Measurements from ENCODE around the gene AP4M1. TPM values are rescaled to one million over a fixed set of nuclear protein-coding genes. Genes with fewer than 3 reads are reported as not detected.

AP4M1 gene
- total and polyA plus RNA-seq, 5 donors, result 10.1 to 15.4 (median 13.9) TPM

GRCh38 chr7:100111156-100111555 is 9.7 kb downstream of the AP4M1 start:
- intact Hi-C loops (cut with DNase I), result no loop called here
- Histone ChIP-seq H3K4me3 (ENCODE audit: low read length) (no peak overlapping the region), H3K27me3 (ENCODE audit: control insufficient read depth, insufficient read depth) (no peaks in the 10 kb centered on the region), H3K4me1 (ENCODE audit: control insufficient read depth, insufficient read depth, low read length) (no peaks in the 10 kb centered on the region), H3K27ac (ENCODE audit: low read length) (no peak overlapping the region), H3K9me3 (ENCODE audit: control insufficient read depth, low read length) (no peaks in the 10 kb centered on the region)
- 91% methylated on average over 7 of the region's 7 CpGs for WGBS
- DNase-seq (no peak), ATAC-seq (no peak)

GRCh38 chr7:100111914-100112313 is 10.5 kb downstream of the AP4M1 start:
- 88% methylated on average over 13 of the region's 13 CpGs for WGBS
- DNase-seq (peak in 1 of 3 donors; percentile 22), ATAC-seq (no peak)
- no peaks in the 10 kb centered on the region for H3K27me3 ChIP-seq (ENCODE audit: control insufficient read depth, insufficient read depth)
- intact Hi-C loops (cut with DNase I), result no loop called here
- no peaks in the 10 kb centered on the region for H3K4me1 ChIP-seq (ENCODE audit: control insufficient read depth, insufficient read depth, low read length)
- H3K27ac ChIP-seq (ENCODE audit: low read length), result no peak overlapping the region
- no peaks in the 10 kb centered on the region for H3K9me3 ChIP-seq (ENCODE audit: control insufficient read depth, low read length)
- no peak overlapping the region for H3K4me3 ChIP-seq (ENCODE audit: low read length)

- DNase-seq, result peak in 1 of 3 donors; percentile 22
- WGBS, result 91% methylated on average over 7 of the region's 7 CpGs
Measured at GRCh38 chr7:100115026-100115425, 13.6 kb downstream of the AP4M1 start.

GRCh38 chr7:100118388-100119071 is 17.1 kb downstream of the AP4M1 start:
- intact Hi-C loops (cut with DNase I), result no loop called here
- Histone ChIP-seq H3K27me3 (ENCODE audit: control insufficient read depth, insufficient read depth) (no peaks in the 10 kb centered on the region), H3K9me3 (ENCODE audit: control insufficient read depth, low read length) (no peaks in the 10 kb centered on the region), H3K4me3 (ENCODE audit: low read length) (peak overlapping the region; percentile 54), H3K27ac (ENCODE audit: low read length) (no peak overlapping the region), H3K4me1 (ENCODE audit: control insufficient read depth, insufficient read depth, low read length) (peaks cover 6% of the 10 kb centered on the region)
- DNase-seq (no peak), ATAC-seq (no peak)
- WGBS, result 22% methylated on average over 18 of the region's 18 CpGs

More at GRCh38 chr7:100115026-100115425, 13.6 kb downstream of the AP4M1 start:
- H3K9me3 ChIP-seq (ENCODE audit: control insufficient read depth, low read length), result no peaks in the 10 kb centered on the region
- intact Hi-C loops (cut with DNase I), result no loop called here
- no peak for ATAC-seq
- no peaks in the 10 kb centered on the region for H3K27me3 ChIP-seq (ENCODE audit: control insufficient read depth, insufficient read depth)
- no peak overlapping the region for H3K27ac ChIP-seq (ENCODE audit: low read length)
- peaks cover under 1% of the 10 kb centered on the region for H3K4me1 ChIP-seq (ENCODE audit: control insufficient read depth, insufficient read depth, low read length)
- no peak overlapping the region for H3K4me3 ChIP-seq (ENCODE audit: low read length)

GRCh38 chr7:100119072-100119969 is 17.9 kb downstream of the AP4M1 start, which contains the start of the genes CNPY4 and TAF6:
Gene CNPY4 (plus strand): TSS chr7:100119634. CDS start chr7:100119745, 111 bp downstream.
Gene TAF6 (minus strand): TSS chr7:100119358. CDS start chr7:100114209, 5,149 bp downstream.
- ATAC-seq, result peak; percentile 94
- peak within 1 kb of the TSS; percentile 54 for H3K4me3 ChIP-seq (ENCODE audit: low read length)
- intact Hi-C loops (cut with DNase I), result no loop called here
- peaks cover 6% of the 10 kb centered on the region for H3K4me1 ChIP-seq (ENCODE audit: control insufficient read depth, insufficient read depth, low read length)
- peak within 1 kb of the TSS; percentile 93 for H3K27ac ChIP-seq (ENCODE audit: low read length)
- H3K9me3 ChIP-seq (ENCODE audit: control insufficient read depth, low read length), result no peaks in the 10 kb centered on the region
- DNase-seq, result peak; percentile 96 to 99 (median 98)
- under 1% methylated on average over 49 of the region's 49 CpGs for WGBS
- no peaks in the 10 kb centered on the region for H3K27me3 ChIP-seq (ENCODE audit: control insufficient read depth, insufficient read depth)

- WGBS, result 17% methylated on average over 19 of the region's 19 CpGs
- Histone ChIP-seq H3K4me1 (ENCODE audit: control insufficient read depth, insufficient read depth, low read length) (peaks cover 6% of the 10 kb centered on the region), H3K9me3 (ENCODE audit: control insufficient read depth, low read length) (no peaks in the 10 kb centered on the region), H3K27ac (ENCODE audit: low read length) (peak overlapping the region; percentile 93), H3K27me3 (ENCODE audit: control insufficient read depth, insufficient read depth) (no peaks in the 10 kb centered on the region), H3K4me3 (ENCODE audit: low read length) (peak overlapping the region; percentile 54)
- DNase-seq (peak; percentile 63 to 87 (median 81)), ATAC-seq (peak; percentile 75)
- intact Hi-C loops (cut with DNase I), result no loop called here
Measured at GRCh38 chr7:100119970-100120732, 18.7 kb downstream of the AP4M1 start.

- Histone ChIP-seq H3K9me3 (ENCODE audit: control insufficient read depth, low read length) (no peaks in the 10 kb centered on the region), H3K4me1 (ENCODE audit: control insufficient read depth, insufficient read depth, low read length) (peaks cover 6% of the 10 kb centered on the region), H3K27ac (ENCODE audit: low read length) (no peak overlapping the region), H3K27me3 (ENCODE audit: control insufficient read depth, insufficient read depth) (no peaks in the 10 kb centered on the region), H3K4me3 (ENCODE audit: low read length) (no peak overlapping the region)
- DNase-seq (peak in 1 of 3 donors; percentile 32), ATAC-seq (no peak)
- 20% methylated on average over 1 of the region's 1 CpG for WGBS
- intact Hi-C loops (cut with DNase I), result no loop called here
Measured at GRCh38 chr7:100120733-100121036, 19.2 kb downstream of the AP4M1 start.

GRCh38 chr7:100122067-100122466 is 20.6 kb downstream of the AP4M1 start:
- DNase-seq, result peak in 1 of 3 donors; percentile 34
- ATAC-seq, result no peak
- 72% methylated on average over 13 of the region's 13 CpGs for WGBS
- intact Hi-C loops (cut with DNase I), result no loop called here
- peaks cover 6% of the 10 kb centered on the region for H3K4me1 ChIP-seq (ENCODE audit: control insufficient read depth, insufficient read depth, low read length)
- H3K4me3 ChIP-seq (ENCODE audit: low read length), result no peak overlapping the region
- H3K27me3 ChIP-seq (ENCODE audit: control insufficient read depth, insufficient read depth), result no peaks in the 10 kb centered on the region
- H3K27ac ChIP-seq (ENCODE audit: low read length), result no peak overlapping the region
- no peaks in the 10 kb centered on the region for H3K9me3 ChIP-seq (ENCODE audit: control insufficient read depth, low read length)

GRCh38 chr7:100122568-100122967 is 21.1 kb downstream of the AP4M1 start:
- Histone ChIP-seq H3K4me1 (ENCODE audit: control insufficient read depth, insufficient read depth, low read length) (peaks cover 6% of the 10 kb centered on the region), H3K27ac (ENCODE audit: low read length) (no peak overlapping the region), H3K27me3 (ENCODE audit: control insufficient read depth, insufficient read depth) (no peaks in the 10 kb centered on the region), H3K4me3 (ENCODE audit: low read length) (no peak overlapping the region), H3K9me3 (ENCODE audit: control insufficient read depth, low read length) (no peaks in the 10 kb centered on the region)
- peak in 1 of 3 donors; percentile 24 for DNase-seq
- intact Hi-C loops (cut with DNase I), result no loop called here
- no peak for ATAC-seq
- 97% methylated on average over 1 of the region's 1 CpG for WGBS

GRCh38 chr7:100124301-100125230 is 23.1 kb downstream of the AP4M1 start:
- H3K27ac ChIP-seq (ENCODE audit: low read length), result no peak overlapping the region
- no peak for DNase-seq

More at GRCh38 chr7:100124301-100125230, 23.1 kb downstream of the AP4M1 start:
- ATAC-seq, result no peak
- Histone ChIP-seq H3K4me1 (ENCODE audit: control insufficient read depth, insufficient read depth, low read length) (peaks cover 6% of the 10 kb centered on the region), H3K9me3 (ENCODE audit: control insufficient read depth, low read length) (no peaks in the 10 kb centered on the region), H3K27me3 (ENCODE audit: control insufficient read depth, insufficient read depth) (no peaks in the 10 kb centered on the region), H3K4me3 (ENCODE audit: low read length) (no peak overlapping the region)
- intact Hi-C loops (cut with DNase I), result loop anchor here in 1 of 4 donors (5.0 kb wide), 1 partner anchor 132 kb away; no protein-coding TSS in a partner anchor
- 69% methylated on average over 4 of the region's 4 CpGs for WGBS
